Upper lobe of left lung (tissue), 4 donors: ENCODE measurements around the gene CRY1.

Experiments used
- EP300 ChIP-seq, 4 donors: sonication (generic); formaldehyde crosslinking; IDR thresholded peaks; one replicate each; pipeline ENCODE4 v1.5.1; 2017; ENCODE audit warnings: antibody characterized with exemption in 4 of 4, control low read depth in 2 of 4
- POLR2AphosphoS5 ChIP-seq, 2 donors: sonication (generic); formaldehyde crosslinking; IDR thresholded peaks; one replicate each; pipeline ENCODE4 v1.5.1; 2017; ENCODE audit warnings: antibody characterized with exemption in 2 of 2
- TF ChIP-seq, protein P1 (sequence below), 6 experiments: fragments of 450-650 bp in 4 of 6; fragments of 200-600 bp in 2 of 6; sonication (generic) in 2 of 6; IDR thresholded peaks; one replicate each; pipeline ENCODE4 v1.5.1; 2016 to 2019; ENCODE audit warnings: antibody characterized with exemption in 6 of 6

DNA sequence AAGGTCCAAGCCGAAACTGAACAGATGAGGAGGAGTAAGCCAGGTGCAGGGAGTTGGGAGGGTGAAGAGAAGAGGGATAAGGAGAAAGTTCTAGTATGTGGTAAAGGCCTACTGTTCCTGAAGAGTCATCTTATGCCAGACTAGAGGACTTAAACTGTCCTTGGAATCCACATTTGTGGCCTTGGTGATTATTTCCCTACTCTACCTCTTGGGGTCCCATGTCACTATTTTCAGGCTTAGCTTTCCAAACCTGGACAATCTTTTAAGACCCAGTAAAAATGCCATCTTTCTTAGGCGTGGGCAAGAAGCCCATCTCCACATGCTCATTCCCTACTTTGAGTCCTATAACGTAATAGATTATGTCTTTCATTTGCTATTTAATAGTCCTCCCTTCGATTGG lies 40.1 kb upstream of the CRY1 start:
- TF ChIP-seq, protein P1, sequence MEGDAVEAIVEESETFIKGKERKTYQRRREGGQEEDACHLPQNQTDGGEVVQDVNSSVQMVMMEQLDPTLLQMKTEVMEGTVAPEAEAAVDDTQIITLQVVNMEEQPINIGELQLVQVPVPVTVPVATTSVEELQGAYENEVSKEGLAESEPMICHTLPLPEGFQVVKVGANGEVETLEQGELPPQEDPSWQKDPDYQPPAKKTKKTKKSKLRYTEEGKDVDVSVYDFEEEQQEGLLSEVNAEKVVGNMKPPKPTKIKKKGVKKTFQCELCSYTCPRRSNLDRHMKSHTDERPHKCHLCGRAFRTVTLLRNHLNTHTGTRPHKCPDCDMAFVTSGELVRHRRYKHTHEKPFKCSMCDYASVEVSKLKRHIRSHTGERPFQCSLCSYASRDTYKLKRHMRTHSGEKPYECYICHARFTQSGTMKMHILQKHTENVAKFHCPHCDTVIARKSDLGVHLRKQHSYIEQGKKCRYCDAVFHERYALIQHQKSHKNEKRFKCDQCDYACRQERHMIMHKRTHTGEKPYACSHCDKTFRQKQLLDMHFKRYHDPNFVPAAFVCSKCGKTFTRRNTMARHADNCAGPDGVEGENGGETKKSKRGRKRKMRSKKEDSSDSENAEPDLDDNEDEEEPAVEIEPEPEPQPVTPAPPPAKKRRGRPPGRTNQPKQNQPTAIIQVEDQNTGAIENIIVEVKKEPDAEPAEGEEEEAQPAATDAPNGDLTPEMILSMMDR (IDR thresholded peaks at IDR 0.05), result no peak
- TF ChIP-seq EP300 (IDR thresholded peaks at IDR 0.05) (no peak), POLR2AphosphoS5 (IDR thresholded peaks at IDR 0.05) (no peak)
